CD4-positive, alpha-beta T cell (primary cell): ENCODE data around the gene KNDC1. TPM values are rescaled to one million over a fixed set of nuclear protein-coding genes. Genes with fewer than 3 reads are reported as not detected.

Source experiments
- ATAC-seq: fragments of 200-7000 bp; cut with Tn5 transposase; one replicate; pipeline ENCODE4 v1.10.0; 2022; ENCODE audit warnings: mild to moderate bottlenecking; ENCODE audit not compliant: poor library complexity
- CTCF ChIA-PET: fragments of 350-600 bp; sonication (Branson Sonifier 250); formaldehyde crosslinking; loops from one replicate; lab custom pipeline; 2021; ENCODE audit warnings: antibody characterized with exemption, inconsistent platforms; lab: Charles Lee
- POLR2A ChIA-PET: fragments of 350-600 bp; sonication (Branson Sonifier 250); formaldehyde crosslinking; loops from one replicate; lab custom pipeline; 2021; ENCODE audit warnings: antibody characterized with exemption, inconsistent platforms; lab: Charles Lee
- DNase-seq, 14 experiments: peaks; one replicate each; pipeline ENCODE4 v3.0.0-alpha.2; 2013 to 2020; ENCODE audit warnings: mixed read lengths in 2 of 14
- H3K27ac ChIP-seq, 2 donors: one replicate each; pipeline versions ENCODE4 v1.5.1 to v1.7.0; 2013; ENCODE audit warnings: low read length in 2 of 2, low read depth in 1 of 2, mild to moderate bottlenecking in 1 of 2
- H3K27me3 ChIP-seq, 2 experiments: 1 replicate in 1 of 2; 2 replicates in 1 of 2; pipeline versions ENCODE4 v1.6.1 to v1.7.0; 2013; ENCODE audit warnings: low read length in 2 of 2, control low read depth in 1 of 2, mild to moderate bottlenecking in 1 of 2, moderate library complexity in 1 of 2; ENCODE audit not compliant: insufficient read depth in 2 of 2, control insufficient read depth in 1 of 2
- H3K36me3 ChIP-seq: one replicate; pipeline ENCODE4 v1.6.1; 2013; ENCODE audit warnings: low read length, control low read depth; ENCODE audit not compliant: insufficient read depth
- H3K4me1 ChIP-seq: one replicate; pipeline ENCODE4 v1.6.1; 2013; ENCODE audit warnings: low read length, control low read depth; ENCODE audit not compliant: insufficient read depth
- H3K4me3 ChIP-seq: one replicate; pipeline ENCODE4 v1.5.1; 2013; ENCODE audit warnings: mild to moderate bottlenecking, low read length, moderate library complexity
- H3K9me3 ChIP-seq, 2 experiments: 1 replicate in 1 of 2; 2 replicates in 1 of 2; pipeline versions ENCODE4 v1.6.1 to v1.7.0; 2013; ENCODE audit warnings: low read length in 2 of 2, mild to moderate bottlenecking in 2 of 2, control low read depth in 1 of 2, moderate library complexity in 1 of 2; ENCODE audit not compliant: control insufficient read depth in 1 of 2, insufficient read depth in 1 of 2
- H3K27ac Mint-ChIP-seq: one replicate; pipeline ENCODE4 v1.8.0; 2020; ENCODE audit warnings: mixed read lengths
- H3K27me3 Mint-ChIP-seq: one replicate; pipeline ENCODE4 v1.8.0; 2021; ENCODE audit warnings: mixed read lengths
- H3K36me3 Mint-ChIP-seq: one replicate; pipeline ENCODE4 v1.8.0; 2021; ENCODE audit warnings: low read depth, mixed read lengths
- H3K4me1 Mint-ChIP-seq: one replicate; pipeline ENCODE4 v1.8.0; 2021; ENCODE audit warnings: low read depth, mixed read lengths
- H3K4me3 Mint-ChIP-seq: one replicate; pipeline ENCODE4 v1.8.0; 2020; ENCODE audit warnings: mild to moderate bottlenecking, mixed read lengths
- H3K9me3 Mint-ChIP-seq: one replicate; pipeline ENCODE4 v1.8.0; 2020; ENCODE audit warnings: mixed read lengths
- CTCF ChIP-seq: fragments of 200-600 bp; IDR thresholded peaks from one replicate; pipeline ENCODE4 v1.8.0; 2022; ENCODE audit warnings: antibody characterized with exemption, mild to moderate bottlenecking
- intact Hi-C, 2 experiments: fragments of 100-400 bp; cut with DNase I in 1 of 2; cut with micrococcal nuclease in 1 of 2; formaldehyde crosslinking; loops; one replicate each; pipeline versions ENCODE4 v1.15.1 to v1.9.0; 2023 to 2025; cut with DNase I, micrococcal nuclease
- total RNA-seq, 174 experiments: library from RNA in 2 of 174; stranded (reverse) in 2 of 174; gene quantifications; one replicate each; pipeline ENCODE4 v1.2.3 and lab custom pipeline; 2021 to 2026

KNDC1 gene
- total RNA-seq, 2 experiments from 2014 or later = not detected

DNA sequence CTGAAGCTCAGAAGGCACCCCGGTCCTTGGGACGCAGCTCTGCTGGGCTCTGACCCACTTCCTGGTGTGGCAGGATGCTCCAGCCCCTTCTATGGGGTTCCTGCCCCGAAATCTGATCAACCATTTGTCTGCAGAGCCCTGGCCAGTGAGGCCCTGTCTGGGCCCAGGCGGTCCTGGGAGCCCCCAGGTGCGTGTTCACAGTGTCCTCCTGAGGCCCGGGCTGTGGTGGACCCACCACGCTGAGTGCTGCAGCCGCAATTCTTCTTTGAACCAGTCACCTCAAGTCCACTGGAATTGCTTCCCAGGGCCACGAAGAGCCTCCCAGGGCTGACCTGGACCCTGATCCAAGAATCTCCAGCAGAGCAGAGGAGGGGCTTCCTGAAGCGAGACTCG is 19.1 kb downstream of the KNDC1 start:
- Mint-ChIP-seq H3K4me1 (no peaks in the 10 kb centered on the region), H3K4me3 (no peak overlapping the region), H3K9me3 (no peaks in the 10 kb centered on the region), H3K27me3 (peaks cover 4% of the 10 kb centered on the region), H3K27ac (no peak overlapping the region), H3K36me3 (no peaks in the 10 kb centered on the region)
- Histone ChIP-seq H3K9me3 (peaks cover 0 to 20% of the 10 kb centered on the region in 2 experiments), H3K27me3 (no peaks in the 10 kb centered on the region), H3K4me3 (no peak overlapping the region), H3K36me3 (no peaks in the 10 kb centered on the region), H3K4me1 (no peaks in the 10 kb centered on the region), H3K27ac (no peak overlapping the region)
- intact Hi-C loops = no loop called here
- CTCF ChIA-PET = no interaction called here
- TF ChIP-seq CTCF = no peak
- POLR2A ChIA-PET = no interaction called here
- ATAC-seq (no peak), DNase-seq (no peak)

DNA sequence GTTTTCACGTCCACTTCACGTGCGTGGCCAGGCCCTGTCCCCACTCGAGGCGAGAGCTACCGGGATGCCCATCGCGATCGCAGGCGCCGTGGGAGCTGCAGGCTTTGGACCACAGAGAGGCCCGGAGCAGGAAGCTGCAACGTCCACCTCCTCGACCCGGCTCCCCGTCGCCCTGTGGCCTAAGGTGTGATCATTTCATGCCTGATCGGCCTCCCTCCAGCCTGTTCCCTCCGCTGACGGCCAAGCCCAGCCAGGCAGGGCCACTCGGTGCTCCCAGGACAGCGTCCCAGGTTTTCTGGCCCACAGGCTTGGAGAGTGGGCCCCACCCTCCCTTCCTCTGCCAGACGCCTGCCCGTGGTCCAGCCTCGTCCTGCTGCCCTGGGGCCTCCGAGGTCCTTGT is 19.6 kb downstream of the KNDC1 start:
- H3K27ac ChIP-seq = no peak overlapping the region
- H3K4me1 ChIP-seq = no peaks in the 10 kb centered on the region
- H3K36me3 ChIP-seq = no peaks in the 10 kb centered on the region
- no peak for ATAC-seq
- Mint-ChIP-seq H3K4me1 (no peaks in the 10 kb centered on the region), H3K36me3 (no peaks in the 10 kb centered on the region), H3K27ac (no peak overlapping the region), H3K4me3 (no peak overlapping the region), H3K27me3 (peaks cover 2% of the 10 kb centered on the region), H3K9me3 (no peaks in the 10 kb centered on the region)
- no peaks in the 10 kb centered on the region for H3K27me3 ChIP-seq
- no peak for TF ChIP-seq CTCF
- no peak overlapping the region for H3K4me3 ChIP-seq
- intact Hi-C loops = no loop called here
- no peak for DNase-seq
- CTCF ChIA-PET = no interaction called here
- POLR2A ChIA-PET = no interaction called here
- peaks cover 0 to 22% of the 10 kb centered on the region in 2 experiments for H3K9me3 ChIP-seq

DNA sequence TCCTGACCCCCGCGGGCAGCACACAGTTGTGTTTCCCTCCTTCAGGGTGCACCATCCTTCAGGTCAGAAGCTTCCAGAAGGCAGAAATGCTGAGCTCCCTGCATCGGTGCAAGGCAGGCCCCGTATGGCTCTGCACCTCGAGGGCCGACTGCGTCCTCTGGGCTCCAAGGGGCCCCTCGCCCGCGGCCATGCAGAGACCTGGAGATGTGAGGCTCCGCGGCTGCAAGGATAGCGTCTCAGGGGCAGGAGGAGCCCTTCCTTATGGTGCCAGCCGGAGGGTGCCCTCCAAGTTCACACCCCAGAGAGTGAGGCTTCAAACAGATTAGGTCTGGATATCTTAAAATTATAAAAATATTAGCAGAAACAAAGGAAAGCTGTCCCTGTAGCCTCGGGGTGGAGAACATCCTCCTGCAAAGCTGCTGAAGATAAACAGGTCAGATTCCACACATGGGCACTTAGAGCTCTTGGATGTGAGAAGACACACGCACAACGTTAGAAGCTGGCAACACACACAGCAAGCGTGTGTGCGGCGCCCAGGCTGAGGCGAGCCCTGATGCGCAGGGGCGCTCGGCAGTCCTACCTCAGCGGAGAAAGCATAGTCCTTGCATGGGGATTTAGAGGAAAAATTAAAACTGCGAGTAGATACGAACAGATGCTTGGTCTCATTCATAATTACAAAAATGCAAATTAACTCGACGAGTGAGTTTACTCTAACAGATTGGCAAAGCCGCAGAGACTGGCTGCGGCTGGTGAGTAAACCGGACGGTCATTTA is 20.4 kb downstream of the KNDC1 start:
- DNase-seq = no peak
- TF ChIP-seq CTCF = no peak
- no peak for ATAC-seq
- Mint-ChIP-seq H3K4me1 (no peaks in the 10 kb centered on the region), H3K4me3 (no peak overlapping the region), H3K27ac (no peak overlapping the region), H3K27me3 (no peaks in the 10 kb centered on the region), H3K36me3 (no peaks in the 10 kb centered on the region), H3K9me3 (no peaks in the 10 kb centered on the region)
- no peaks in the 10 kb centered on the region for H3K36me3 ChIP-seq
- H3K4me1 ChIP-seq = no peaks in the 10 kb centered on the region
- intact Hi-C loops = no loop called here
- H3K4me3 ChIP-seq = no peak overlapping the region
- ChIA-PET POLR2A (no interaction called here), CTCF (no interaction called here)
- H3K9me3 ChIP-seq = peaks cover 0 to 26% of the 10 kb centered on the region in 2 experiments
- no peak overlapping the region for H3K27ac ChIP-seq
- no peaks in the 10 kb centered on the region for H3K27me3 ChIP-seq
